Activated T-cell treated with anti-CD3 and anti-CD28 coated beads, Interleukin-2, amount 50 U/mL, for 4 hours (primary cell): Measurements from ENCODE around the gene RECK. TPM values are rescaled to one million over a fixed set of nuclear protein-coding genes. Genes with fewer than 3 reads are reported as not detected.

Experiments
- ATAC-seq, 2 donors: fragments of 200-7000 bp; cut with Tn5 transposase; one replicate each; pipeline ENCODE4 v1.10.0; 2021
- DNase-seq: peaks from one replicate; pipeline ENCODE4 v3.0.0-alpha.2; 2020
- H3K27me3 Mint-ChIP-seq: one replicate; pipeline ENCODE4 v1.8.0; 2021; ENCODE audit warnings: low read depth, mixed read lengths
- H3K36me3 Mint-ChIP-seq: one replicate; pipeline ENCODE4 v1.8.0; 2022; ENCODE audit warnings: mixed read lengths; ENCODE audit not compliant: insufficient read depth
- H3K4me1 Mint-ChIP-seq: one replicate; pipeline ENCODE4 v1.8.0; 2021; ENCODE audit warnings: low read depth, mixed read lengths
- H3K4me3 Mint-ChIP-seq: one replicate; pipeline ENCODE4 v1.8.0; 2021; ENCODE audit warnings: mild to moderate bottlenecking, moderate library complexity, mixed read lengths
- H3K9me3 Mint-ChIP-seq: one replicate; pipeline ENCODE4 v1.8.0; 2021; ENCODE audit warnings: mixed read lengths
- total RNA-seq, 3 donors: library from RNA; stranded (reverse); gene quantifications; one replicate each; pipeline ENCODE4 v1.2.1, GENCODE V29; 2021

The RECK gene
- total RNA-seq, 3 donors from 2014 or later = 2.0 to 2.4 (median 2.0) TPM

- ATAC-seq = no peak
- no peak for DNase-seq
- Mint-ChIP-seq H3K4me1 (peaks cover 6% of the 10 kb centered on the region), H3K27me3 (no peaks in the 10 kb centered on the region), H3K9me3 (no peaks in the 10 kb centered on the region), H3K36me3 (peaks cover 4% of the 10 kb centered on the region), H3K4me3 (no peak overlapping the region)
Observed at GRCh38 chr9:36100532-36100931, 63.8 kb downstream of the RECK start.

- Mint-ChIP-seq H3K4me3 (no peak overlapping the region), H3K4me1 (peaks cover 6% of the 10 kb centered on the region), H3K27me3 (no peaks in the 10 kb centered on the region), H3K9me3 (no peaks in the 10 kb centered on the region), H3K36me3 (peaks cover 4% of the 10 kb centered on the region)
- ATAC-seq (no peak), DNase-seq (no peak)
Observed at GRCh38 chr9:36101916-36102741, 65.4 kb downstream of the RECK start.

DNA sequence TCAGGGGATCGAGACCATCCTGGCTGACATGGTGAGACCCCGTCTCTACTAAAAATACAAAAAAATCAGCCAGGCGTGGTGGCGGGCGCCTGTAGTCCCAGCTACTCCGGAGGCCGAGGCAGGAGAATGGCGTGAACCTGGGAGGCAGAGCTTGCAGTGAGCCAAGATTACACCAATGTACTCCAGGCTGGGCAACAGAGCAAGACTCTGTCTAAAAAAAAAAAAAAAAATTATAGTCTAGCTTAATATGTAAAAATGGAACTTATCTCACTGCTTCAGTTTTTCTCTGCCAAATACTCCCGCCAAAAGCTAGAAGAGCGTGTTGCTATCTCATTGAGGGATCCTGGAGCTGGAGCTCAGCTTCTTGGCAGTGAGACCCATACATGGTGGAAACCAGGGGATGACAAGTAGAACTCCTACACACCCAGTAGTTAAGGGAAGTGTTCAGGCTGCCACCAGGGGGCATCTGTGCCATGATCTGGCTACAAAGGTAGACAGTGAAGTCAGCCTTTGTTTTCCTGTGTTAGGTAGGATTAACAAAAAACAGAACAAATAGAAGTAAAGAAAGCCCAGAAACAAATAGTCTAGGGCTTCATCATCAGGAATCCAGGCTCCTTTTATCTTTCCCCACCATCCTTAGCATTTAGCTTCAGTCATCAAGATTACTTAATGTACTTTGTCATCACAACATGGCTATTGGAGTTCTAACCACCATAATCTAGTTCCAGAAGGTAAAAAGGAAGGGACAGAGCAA lies 66.2 kb downstream of the RECK start:
- Mint-ChIP-seq H3K4me1 (peaks cover 6% of the 10 kb centered on the region), H3K27me3 (no peaks in the 10 kb centered on the region), H3K4me3 (no peak overlapping the region), H3K36me3 (peaks cover 4% of the 10 kb centered on the region), H3K9me3 (no peaks in the 10 kb centered on the region)
- DNase-seq (peak; percentile 89), ATAC-seq (peak; percentile 99 to 100)

DNA sequence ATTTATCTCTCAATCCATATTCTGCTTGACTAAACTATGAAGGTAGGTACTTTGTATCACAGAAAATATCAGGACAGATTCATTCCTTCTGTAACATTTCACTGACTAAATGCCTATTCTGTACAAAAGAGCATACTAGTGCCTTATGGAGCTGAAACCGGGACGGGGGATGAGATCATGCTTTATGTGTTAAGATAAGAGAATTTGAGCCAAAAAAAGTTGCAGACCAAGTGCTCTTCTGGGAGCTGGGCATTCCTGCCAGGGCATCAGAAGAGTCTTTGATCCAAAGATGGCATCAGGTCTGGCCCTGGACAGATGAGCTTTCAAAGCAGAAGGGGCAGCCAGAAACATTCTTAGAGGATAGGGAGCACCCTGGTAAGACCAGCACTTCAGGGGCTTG lies 72.4 kb downstream of the RECK start:
- Mint-ChIP-seq H3K27me3 (no peaks in the 10 kb centered on the region), H3K4me1 (peaks cover 2% of the 10 kb centered on the region), H3K4me3 (no peak overlapping the region), H3K9me3 (no peaks in the 10 kb centered on the region), H3K36me3 (peaks cover 18% of the 10 kb centered on the region)
- DNase-seq (no peak), ATAC-seq (no peak)

DNA sequence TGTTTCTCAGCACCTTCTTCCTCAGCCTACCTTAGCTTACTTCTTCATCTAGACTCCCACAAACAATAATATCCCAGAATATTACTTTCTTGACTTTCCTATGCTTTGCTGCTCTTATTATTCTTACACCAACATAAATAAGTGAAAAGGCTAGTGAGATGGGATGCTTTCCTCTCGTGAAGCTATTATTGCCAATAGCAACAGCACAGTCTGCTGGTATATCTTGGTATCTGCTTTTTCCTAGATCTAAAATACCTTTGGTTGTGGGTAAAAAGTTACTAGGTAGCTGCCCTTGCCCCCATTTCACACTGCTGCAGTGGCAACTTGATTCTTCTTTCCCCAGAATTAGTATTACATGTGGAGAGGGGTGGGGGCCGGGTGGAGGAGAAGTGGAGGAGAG lies 73.7 kb downstream of the RECK start:
- Mint-ChIP-seq H3K36me3 (peaks cover 14% of the 10 kb centered on the region), H3K27me3 (no peaks in the 10 kb centered on the region), H3K4me1 (peaks cover 2% of the 10 kb centered on the region), H3K9me3 (no peaks in the 10 kb centered on the region), H3K4me3 (no peak overlapping the region)
- DNase-seq (no peak), ATAC-seq (no peak)

GRCh38 chr9:36112516-36112915 lies 75.8 kb downstream of the RECK start:
- Mint-ChIP-seq H3K4me3 (no peak overlapping the region), H3K27me3 (no peaks in the 10 kb centered on the region), H3K36me3 (peaks cover 17% of the 10 kb centered on the region), H3K4me1 (peaks cover 2% of the 10 kb centered on the region), H3K9me3 (no peaks in the 10 kb centered on the region)
- no peak for DNase-seq
- ATAC-seq = no peak

- no peak overlapping the region for H3K4me3 Mint-ChIP-seq
- no peaks in the 10 kb centered on the region for H3K4me1 Mint-ChIP-seq
- no peaks in the 10 kb centered on the region for H3K27me3 Mint-ChIP-seq
- ATAC-seq (no peak), DNase-seq (no peak)
- H3K9me3 Mint-ChIP-seq = no peaks in the 10 kb centered on the region
- peaks cover 15% of the 10 kb centered on the region for H3K36me3 Mint-ChIP-seq
Observed at GRCh38 chr9:36113999-36114398, 77.3 kb downstream of the RECK start.

GRCh38 chr9:36116593-36116992 lies 79.9 kb downstream of the RECK start:
- H3K36me3 Mint-ChIP-seq = peaks cover 10% of the 10 kb centered on the region
- no peaks in the 10 kb centered on the region for H3K27me3 Mint-ChIP-seq
- H3K4me1 Mint-ChIP-seq = no peaks in the 10 kb centered on the region
- ATAC-seq (no peak), DNase-seq (no peak)
- no peaks in the 10 kb centered on the region for H3K9me3 Mint-ChIP-seq
- no peak overlapping the region for H3K4me3 Mint-ChIP-seq

GRCh38 chr9:36118201-36118600 lies 81.5 kb downstream of the RECK start:
- H3K4me3 Mint-ChIP-seq = no peak overlapping the region
- H3K27me3 Mint-ChIP-seq = no peaks in the 10 kb centered on the region
- no peaks in the 10 kb centered on the region for H3K4me1 Mint-ChIP-seq
- H3K36me3 Mint-ChIP-seq = peaks cover 19% of the 10 kb centered on the region
- DNase-seq = no peak
- no peaks in the 10 kb centered on the region for H3K9me3 Mint-ChIP-seq
- no peak for ATAC-seq

DNA sequence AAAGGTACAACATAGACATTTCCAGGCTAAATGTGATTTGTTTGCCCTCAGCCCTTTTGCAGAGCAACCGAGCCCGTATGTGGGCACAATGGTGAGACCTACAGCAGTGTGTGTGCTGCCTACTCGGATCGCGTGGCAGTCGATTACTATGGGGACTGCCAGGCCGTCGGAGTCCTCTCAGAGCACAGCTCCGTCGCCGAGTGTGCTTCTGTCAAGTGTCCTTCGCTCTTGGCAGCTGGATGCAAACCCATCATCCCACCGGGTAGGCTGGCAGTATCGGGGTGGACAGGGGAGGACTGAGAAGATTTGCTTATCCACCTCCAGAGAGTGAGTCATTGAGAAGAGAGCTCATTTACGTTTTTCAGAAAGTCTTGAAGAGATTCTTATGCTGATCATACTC lies 82.0 kb downstream of the RECK start:
- ATAC-seq (no peak), DNase-seq (no peak)
- H3K4me1 Mint-ChIP-seq = no peaks in the 10 kb centered on the region
- H3K36me3 Mint-ChIP-seq = peaks cover 19% of the 10 kb centered on the region
- no peaks in the 10 kb centered on the region for H3K9me3 Mint-ChIP-seq
- H3K27me3 Mint-ChIP-seq = no peaks in the 10 kb centered on the region
- H3K4me3 Mint-ChIP-seq = no peak overlapping the region

DNA sequence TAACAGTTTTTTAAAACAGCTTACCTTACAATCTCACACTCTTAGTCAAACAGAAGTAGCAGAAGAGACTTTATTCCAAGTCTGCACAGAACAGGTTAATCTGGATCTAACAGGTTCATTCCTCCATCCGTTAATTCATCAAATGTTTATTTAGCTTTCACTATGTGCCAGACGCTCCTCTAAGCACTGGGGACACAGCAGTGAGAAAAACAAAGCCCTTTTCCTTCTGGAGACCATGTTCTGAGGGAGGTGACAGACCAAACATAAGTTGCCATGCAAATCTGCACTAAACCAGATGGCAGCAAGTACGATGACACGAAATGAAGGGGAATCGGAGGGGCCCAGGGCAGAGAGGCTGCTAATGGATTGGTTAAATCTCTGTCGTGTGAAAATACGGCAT lies 82.8 kb downstream of the RECK start:
- ATAC-seq (no peak), DNase-seq (no peak)
- H3K27me3 Mint-ChIP-seq = no peaks in the 10 kb centered on the region
- H3K36me3 Mint-ChIP-seq = peaks cover 19% of the 10 kb centered on the region
- H3K9me3 Mint-ChIP-seq = no peaks in the 10 kb centered on the region
- H3K4me1 Mint-ChIP-seq = no peaks in the 10 kb centered on the region
- H3K4me3 Mint-ChIP-seq = no peak overlapping the region

DNA sequence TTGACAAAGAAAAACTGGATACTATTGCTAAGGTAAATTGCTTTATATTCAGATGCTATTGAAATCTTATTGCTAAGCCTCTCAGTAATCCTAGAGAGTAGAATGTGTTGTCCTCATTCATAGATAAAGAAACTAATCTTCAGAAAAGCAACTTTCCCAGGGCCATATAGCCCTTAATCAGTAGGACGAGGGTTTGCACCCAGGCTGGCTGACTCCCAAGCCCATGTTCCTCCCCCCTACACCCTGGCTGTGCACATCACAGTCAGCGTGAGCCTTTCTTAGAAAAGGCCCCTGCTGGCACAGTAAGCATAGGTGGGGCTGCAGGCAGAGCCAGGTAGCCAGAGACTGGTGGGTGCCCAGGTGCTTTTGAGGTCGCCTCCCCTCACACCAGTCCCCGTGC lies 84.0 kb downstream of the RECK start:
- Mint-ChIP-seq H3K36me3 (peaks cover 19% of the 10 kb centered on the region), H3K4me1 (peaks cover 7% of the 10 kb centered on the region), H3K4me3 (no peak overlapping the region), H3K9me3 (no peaks in the 10 kb centered on the region), H3K27me3 (no peaks in the 10 kb centered on the region)
- DNase-seq = no peak
- ATAC-seq = no peak

DNA sequence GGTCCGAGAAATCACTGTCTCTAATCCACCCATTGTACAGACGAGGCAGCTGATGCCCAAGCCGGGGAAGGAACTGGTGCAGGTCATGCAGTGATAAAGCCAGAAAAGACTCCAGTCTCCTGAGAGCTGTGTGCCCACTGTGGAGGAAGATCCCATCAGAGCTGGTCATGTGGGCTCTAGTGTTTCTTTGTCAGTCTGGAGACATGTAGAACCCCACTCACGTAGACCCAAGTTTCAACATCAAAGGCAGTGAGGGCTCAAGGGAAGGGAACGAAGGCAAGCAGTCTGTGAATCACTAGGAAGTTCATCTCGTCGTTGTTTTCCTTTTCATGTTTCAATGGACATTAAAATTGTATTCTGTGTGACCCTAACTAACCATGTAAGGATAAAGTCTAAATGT lies 85.3 kb downstream of the RECK start:
- DNase-seq (no peak), ATAC-seq (no peak)
- Mint-ChIP-seq H3K36me3 (peaks cover 19% of the 10 kb centered on the region), H3K9me3 (no peaks in the 10 kb centered on the region), H3K27me3 (no peaks in the 10 kb centered on the region), H3K4me3 (no peak overlapping the region), H3K4me1 (peaks cover 13% of the 10 kb centered on the region)

GRCh38 chr9:36123515-36123914 lies 86.8 kb downstream of the RECK start:
- ATAC-seq = no peak
- H3K9me3 Mint-ChIP-seq = no peaks in the 10 kb centered on the region
- DNase-seq = no peak
- no peaks in the 10 kb centered on the region for H3K27me3 Mint-ChIP-seq
- H3K36me3 Mint-ChIP-seq = peaks cover 14% of the 10 kb centered on the region
- peaks cover 28% of the 10 kb centered on the region for H3K4me1 Mint-ChIP-seq
- no peak overlapping the region for H3K4me3 Mint-ChIP-seq
